Superior temporal gyrus (tissue), 1 donor: ENCODE measurements around the gene VPS13D.

Experiments used
- DNase-seq: peaks from one replicate; pipeline ENCODE4 v3.0.0-alpha.2; 2016; ENCODE audit errors: extremely low spot score

The VPS13D gene, protein sequence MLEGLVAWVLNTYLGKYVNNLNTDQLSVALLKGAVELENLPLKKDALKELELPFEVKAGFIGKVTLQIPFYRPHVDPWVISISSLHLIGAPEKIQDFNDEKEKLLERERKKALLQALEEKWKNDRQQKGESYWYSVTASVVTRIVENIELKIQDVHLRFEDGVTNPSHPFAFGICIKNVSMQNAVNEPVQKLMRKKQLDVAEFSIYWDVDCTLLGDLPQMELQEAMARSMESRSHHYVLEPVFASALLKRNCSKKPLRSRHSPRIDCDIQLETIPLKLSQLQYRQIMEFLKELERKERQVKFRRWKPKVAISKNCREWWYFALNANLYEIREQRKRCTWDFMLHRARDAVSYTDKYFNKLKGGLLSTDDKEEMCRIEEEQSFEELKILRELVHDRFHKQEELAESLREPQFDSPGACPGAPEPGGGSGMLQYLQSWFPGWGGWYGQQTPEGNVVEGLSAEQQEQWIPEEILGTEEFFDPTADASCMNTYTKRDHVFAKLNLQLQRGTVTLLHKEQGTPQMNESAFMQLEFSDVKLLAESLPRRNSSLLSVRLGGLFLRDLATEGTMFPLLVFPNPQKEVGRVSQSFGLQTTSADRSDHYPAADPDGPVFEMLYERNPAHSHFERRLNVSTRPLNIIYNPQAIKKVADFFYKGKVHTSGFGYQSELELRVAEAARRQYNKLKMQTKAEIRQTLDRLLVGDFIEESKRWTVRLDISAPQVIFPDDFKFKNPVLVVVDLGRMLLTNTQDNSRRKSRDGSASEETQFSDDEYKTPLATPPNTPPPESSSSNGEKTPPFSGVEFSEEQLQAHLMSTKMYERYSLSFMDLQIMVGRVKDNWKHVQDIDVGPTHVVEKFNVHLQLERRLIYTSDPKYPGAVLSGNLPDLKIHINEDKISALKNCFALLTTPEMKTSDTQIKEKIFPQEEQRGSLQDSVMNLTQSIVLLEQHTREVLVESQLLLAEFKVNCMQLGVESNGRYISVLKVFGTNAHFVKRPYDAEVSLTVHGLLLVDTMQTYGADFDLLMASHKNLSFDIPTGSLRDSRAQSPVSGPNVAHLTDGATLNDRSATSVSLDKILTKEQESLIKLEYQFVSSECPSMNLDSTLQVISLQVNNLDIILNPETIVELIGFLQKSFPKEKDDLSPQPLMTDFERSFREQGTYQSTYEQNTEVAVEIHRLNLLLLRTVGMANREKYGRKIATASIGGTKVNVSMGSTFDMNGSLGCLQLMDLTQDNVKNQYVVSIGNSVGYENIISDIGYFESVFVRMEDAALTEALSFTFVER (N-terminal part only)

DNA sequence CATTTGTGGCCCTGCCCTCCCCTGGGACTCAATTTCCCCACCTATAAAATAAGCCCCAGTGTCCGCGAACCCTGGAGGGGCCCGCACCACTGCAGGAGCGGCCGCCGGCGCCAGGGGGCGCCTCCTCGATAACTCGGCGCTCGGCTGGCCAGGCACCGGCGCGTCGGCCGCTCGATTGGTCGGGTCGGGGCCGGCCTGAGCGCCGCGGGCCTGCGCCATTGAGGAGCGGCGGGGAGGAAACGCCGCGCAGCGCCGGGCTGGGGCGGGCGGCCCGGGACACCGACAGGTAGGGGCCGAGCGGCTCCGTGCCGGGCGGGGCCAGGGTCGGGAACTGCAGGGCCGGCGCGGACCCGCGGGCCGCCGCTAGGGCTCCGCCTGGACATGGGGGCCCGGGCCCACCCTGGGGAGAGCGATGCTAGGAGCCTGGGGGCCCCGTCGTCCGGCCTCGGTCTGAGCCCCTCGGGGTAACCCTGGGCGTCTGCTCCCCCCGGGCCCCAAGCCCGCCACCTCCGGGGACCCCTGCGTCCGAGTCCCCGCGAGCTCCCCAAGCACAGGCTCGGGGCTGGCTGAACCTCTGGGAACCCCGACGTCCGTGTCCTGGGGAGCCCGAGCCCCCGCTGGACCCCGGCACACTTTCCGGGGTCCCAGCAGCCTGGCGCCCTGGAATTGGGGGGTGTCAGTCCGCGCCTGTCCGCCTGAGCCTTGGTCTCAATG, at the start of gene VPS13D:
Gene VPS13D (plus strand): TSS at position 196 of the 714 bp plus-strand sequence. CDS start 4,237 bp downstream, outside the sequence.
- peak; percentile 74 for DNase-seq

DNA sequence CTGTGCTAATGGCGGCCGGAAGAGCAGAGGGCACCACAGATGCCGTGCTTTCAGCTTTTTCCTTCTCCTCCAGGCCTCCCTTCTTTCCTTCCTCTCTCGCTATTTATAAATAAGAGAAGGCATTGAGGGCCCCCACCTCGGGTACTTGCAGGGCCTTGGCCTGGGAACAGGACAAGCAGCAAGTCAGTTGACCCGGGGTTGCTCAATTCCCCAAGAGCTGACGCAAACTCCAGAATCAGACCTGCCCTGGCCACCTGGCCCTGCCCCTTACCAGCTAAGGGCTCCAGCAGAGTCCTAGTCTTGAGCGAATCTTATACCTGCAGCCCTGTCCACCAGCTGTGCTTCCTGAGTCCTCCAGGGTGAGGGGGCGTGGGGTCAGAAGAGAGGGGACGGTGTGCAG, 49.5 kb upstream of the VPS13D start:
- DNase-seq, result peak; percentile 31

DNA sequence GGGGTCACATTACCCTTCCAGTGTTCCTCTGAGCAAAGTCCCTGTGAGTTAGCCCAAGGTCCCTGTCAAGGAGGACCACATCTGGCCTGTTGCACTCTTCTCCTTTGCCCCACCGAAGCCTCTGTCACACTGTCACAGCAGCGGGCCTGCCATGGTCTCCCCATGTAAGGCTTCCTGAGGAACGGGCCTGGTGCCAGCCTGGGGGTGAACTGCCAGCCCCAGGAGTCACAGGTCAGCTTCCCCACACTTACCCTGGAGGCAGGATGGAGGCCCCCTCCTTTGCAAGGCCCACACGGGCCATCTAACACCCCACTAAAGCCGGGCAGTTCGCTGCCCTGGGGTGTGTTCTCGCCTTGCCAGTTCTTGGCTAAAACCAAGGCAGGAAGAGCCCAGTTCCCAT, 48.9 kb upstream of the VPS13D start:
- DNase-seq, result no peak

- no peak for DNase-seq
Observed at GRCh38 chr1:12181568-12181967, 48.3 kb upstream of the VPS13D start.

- DNase-seq, result no peak
Observed at GRCh38 chr1:12182410-12182984, 47.3 kb upstream of the VPS13D start.

GRCh38 chr1:12183095-12183794, 46.6 kb upstream of the VPS13D start:
- no peak for DNase-seq

DNA sequence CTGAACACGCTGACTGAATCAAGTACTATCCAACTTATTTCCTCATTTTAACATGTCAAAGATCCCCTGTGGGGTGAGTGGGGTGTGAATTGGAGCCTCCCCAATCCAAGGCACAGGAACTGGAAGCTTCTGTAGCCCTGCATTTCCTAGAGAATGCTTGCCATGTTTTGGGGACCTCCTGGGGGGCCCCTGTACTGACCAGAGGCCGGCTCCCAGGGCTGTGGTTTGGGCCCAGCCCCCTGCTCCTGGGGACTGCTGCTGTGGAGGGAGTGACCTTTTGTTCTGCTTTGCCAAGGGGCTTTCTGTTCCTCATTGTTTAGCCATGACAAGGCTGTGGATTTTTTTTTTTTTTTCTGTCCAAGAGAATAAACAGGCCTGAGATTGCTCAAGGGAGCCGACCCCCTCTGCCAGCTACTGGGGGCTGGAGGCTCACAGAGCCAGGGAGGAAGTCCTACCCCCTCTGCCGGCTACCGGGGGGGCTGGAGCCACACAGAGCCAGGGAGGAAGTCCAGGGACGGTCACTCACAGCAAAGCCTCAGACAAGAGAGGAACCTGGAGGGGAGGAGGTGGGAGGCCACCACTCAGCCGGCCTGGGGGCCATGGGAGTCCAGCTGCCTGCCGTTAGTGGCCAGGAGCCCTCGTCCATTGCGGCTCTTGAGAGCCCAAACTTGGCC, 45.7 kb upstream of the VPS13D start:
- peak; percentile 21 for DNase-seq

GRCh38 chr1:12185036-12185917, 44.6 kb upstream of the VPS13D start:
- no peak for DNase-seq

DNA sequence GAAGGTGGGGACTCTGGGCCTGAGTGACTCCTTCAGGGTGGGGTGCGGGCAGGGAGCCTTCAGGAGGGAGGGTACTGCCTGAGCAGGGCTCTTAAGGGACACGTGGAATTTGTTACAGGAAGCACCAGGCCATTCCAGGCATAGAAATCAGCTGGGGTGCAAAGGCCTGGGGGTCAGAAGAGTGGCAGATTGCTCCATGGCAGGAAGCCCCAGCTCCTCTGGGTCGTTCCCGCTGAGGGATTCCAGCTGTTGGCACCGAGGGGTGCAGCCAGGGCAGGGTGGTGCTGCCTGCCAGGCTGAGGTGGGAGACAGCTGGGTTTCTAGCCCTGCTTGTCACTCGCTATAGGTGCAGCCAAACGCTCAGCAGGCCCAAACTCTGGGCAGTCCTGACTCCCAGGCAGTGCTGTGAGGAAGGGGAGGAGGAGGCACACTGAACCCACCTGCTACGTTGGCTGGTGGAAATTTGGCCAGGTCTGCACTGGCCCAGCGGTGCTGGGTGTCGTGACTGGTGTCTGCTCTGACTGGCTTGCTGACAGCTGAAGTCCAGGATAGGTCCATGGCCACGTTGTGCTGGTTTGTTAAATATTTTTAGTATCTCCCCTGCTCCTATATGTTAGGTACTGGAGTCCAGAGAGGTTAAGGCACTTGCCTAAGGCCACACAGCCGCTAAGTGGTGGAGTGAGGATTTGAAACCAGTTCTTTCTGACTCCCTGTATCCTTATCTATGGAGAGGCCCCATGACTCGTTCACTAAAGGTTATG, 43.7 kb upstream of the VPS13D start:
- DNase-seq, result no peak

- no peak for DNase-seq
Observed at GRCh38 chr1:12186679-12186985, 43.2 kb upstream of the VPS13D start.

DNA sequence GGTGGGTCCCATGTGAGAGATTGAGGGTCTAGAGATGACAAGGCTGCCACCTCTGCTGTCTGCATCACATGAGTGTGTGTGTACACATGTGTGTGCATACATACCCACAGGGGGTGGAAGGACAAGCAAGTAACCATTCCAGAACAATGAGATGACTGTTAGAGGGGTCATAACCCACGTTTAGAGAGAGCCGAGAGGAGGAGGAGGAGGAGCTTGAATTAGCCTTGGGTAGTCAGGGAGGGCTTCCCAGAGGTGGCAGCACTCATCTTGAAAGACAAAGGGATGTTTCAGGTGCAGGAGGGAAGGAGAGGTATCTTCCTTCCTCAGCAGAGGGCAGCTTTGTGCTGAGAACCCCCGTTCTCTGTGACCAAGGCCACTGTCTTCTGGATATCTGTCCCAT, 41.7 kb upstream of the VPS13D start:
- no peak for DNase-seq

DNA sequence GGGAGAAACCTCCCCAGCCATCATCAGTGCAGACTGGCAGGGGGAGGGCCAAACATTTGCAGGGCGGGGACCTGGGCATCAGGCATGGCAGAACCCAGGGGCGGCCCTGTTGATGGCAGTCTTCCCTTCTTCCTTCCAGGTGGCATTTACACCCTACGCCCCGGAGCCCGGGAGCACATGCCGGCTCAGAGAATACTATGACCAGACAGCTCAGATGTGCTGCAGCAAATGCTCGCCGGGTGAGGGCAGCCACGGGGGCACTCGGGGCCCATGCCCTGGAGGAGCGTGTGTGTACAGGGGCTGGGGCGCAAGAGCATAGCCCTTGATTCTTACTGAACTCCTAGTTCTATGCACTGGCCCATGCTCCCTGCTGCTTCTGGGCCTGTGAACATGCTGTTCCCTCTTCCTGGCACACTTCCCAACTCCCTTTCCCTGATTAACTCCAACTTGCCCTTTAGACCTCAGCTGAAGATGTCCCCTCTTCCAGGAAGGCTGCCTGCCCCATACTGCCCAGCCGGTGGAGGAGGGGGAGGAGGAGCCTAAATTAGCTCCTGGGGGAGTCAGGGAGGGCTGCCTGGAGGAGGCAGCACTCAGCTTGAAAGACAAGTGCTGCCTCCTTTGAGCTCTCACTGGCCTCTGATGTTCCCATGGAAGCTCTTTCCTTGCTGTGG, 41.0 kb upstream of the VPS13D start:
- no peak for DNase-seq

DNA sequence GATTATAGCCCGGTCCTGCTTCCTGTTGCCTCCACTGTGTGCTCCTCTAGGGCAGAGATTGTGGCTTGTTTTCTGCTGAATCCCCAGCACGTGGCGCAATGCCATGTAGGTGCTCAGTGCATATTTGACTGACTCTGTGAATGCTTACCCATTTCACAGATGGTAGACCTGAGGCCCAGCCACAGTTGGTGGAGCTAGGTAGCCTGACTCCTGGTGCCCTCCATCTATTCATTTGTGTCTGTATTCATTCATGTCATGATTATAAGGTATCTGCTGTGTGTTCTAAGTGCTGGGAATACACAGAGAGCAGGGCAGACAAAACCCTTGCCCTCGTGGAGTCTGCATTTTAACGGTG, 40.5 kb upstream of the VPS13D start:
- no peak for DNase-seq

DNA sequence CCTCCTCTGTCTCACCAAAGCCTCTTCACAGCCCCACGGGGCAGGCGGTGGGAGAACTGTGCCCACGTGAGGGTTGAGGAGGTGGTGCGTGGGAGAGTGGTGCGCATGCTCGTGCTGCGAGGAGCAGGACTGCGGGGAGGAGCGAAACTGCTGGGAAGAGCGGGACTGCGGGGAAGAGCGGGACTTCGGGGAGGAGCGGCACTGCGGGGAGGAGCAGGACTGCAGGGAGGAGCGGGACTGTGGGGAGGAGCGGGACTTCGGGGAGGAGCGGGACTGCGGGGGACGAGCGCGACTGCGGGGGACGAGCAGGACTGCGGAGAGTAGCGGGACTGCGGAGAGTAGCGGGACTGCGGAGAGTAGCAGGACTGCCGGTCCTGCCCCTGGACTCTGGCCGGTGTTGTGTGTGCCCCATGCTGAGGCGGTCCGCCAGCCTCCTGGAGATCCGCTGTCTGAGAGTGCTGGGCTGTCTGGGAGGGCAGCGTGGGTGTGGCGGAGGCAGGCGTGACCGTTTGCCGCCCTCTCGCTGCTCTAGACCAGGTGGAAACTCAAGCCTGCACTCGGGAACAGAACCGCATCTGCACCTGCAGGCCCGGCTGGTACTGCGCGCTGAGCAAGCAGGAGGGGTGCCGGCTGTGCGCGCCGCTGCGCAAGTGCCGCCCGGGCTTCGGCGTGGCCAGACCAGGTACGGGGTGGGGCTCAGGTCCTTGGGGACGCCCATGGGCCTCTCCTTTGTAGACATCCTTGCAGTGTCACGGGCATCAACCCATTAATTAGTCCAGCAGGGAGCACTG, 38.4 kb upstream of the VPS13D start:
- DNase-seq, result no peak

DNA sequence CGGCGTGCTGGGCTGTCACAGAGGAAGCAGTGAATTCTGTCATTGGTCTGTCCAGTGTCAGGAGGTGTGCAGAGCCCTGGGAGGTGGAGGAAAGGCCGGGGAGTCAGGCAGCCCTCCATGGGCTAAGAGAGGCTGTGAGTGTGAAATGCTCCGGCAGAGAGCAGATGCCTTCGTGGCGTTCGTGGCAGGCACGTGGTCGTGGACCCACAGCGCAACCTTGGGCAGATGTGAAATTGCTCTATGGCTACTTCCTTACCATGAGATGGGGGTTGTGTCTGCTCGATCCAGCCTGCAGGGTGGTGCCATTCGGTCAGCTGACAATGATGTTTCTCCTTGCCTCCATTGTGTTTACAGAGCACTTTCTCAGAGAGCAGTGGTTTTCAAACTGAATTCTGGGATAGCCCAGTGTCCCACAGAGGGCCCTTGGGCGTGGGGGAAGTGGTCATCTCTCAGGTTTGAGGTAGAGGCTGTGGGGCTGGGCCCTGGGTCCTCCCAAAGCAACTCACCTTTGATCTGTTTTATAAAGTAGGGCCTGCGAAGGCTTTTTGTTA, 35.1 kb upstream of the VPS13D start:
- no peak for DNase-seq

DNA sequence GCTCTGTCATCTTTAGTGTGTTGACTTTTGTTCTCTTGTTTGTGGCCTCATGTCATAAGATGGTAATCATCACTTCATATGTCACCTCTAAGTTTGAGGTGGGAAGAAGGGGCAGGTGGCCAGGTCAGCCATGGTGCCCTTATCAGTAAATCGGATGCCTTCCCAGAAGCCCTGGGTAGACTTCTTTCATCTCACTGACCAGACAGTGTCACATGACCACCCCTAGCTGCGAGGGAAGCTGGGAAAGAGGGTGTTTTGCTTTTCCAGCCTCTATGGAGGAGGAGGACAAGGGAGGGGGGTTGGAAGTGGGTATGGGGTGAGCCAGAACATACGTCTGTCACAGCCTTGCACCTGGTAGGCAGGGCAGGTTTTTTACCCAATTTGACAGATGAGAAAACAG, 34.4 kb upstream of the VPS13D start:
- DNase-seq, result no peak
